OCI-LY7 (cell line): ENCODE data around the gene XIAP. TPM values are rescaled to one million over a fixed set of nuclear protein-coding genes. Genes with fewer than 3 reads are reported as not detected.
"Not testable (repeated sequence)": the region's sequence is repeated elsewhere in the genome, so short reads cannot be mapped to it uniquely, and the experiment has no call there.

Source experiments
- BruUV-seq: library from RNA; stranded (reverse); fragments of 400-500 nt; replicated peaks from 2 replicates; lab custom pipeline; 2021; lab: Mats Ljungman, UMichigan
- CTCF ChIA-PET: fragments of 300-600 bp; sonication (Branson Sonifier 250); formaldehyde crosslinking; loops from one replicate; lab custom pipeline; 2022; ENCODE audit warnings: antibody characterized with exemption; ENCODE audit not compliant: unreplicated experiment; lab: Charles Lee
- POLR2A ChIA-PET: fragments of 300-600 bp; sonication (Branson Sonifier 250); formaldehyde crosslinking; loops from one replicate; lab custom pipeline; 2022; ENCODE audit warnings: antibody characterized with exemption; lab: Charles Lee
- DNase-seq: peaks from one replicate; pipeline ENCODE4 v3.0.0-alpha.2; 2015; ENCODE audit warnings: low spot score
- H2AFZ ChIP-seq: fragments of 200-600 bp; sonication (generic), shearing (Covaris generic); 2 replicates; pipeline ENCODE4 v1.6.1; 2014; ENCODE audit warnings: mild to moderate bottlenecking, antibody characterized with exemption, low read length, moderate library complexity
- H3K27ac ChIP-seq: fragments of 200-600 bp; sonication (generic); 2 replicates; pipeline ENCODE4 v1.5.1; 2014; ENCODE audit warnings: mixed run types, low read depth, mild to moderate bottlenecking, moderate library complexity, low read length, inconsistent platforms; ENCODE audit not compliant: poor library complexity, severe bottlenecking
- H3K36me3 ChIP-seq: fragments of 200-600 bp; sonication (generic); 2 replicates; pipeline ENCODE4 v1.6.1; 2014; ENCODE audit warnings: mild to moderate bottlenecking, antibody characterized with exemption, low read length, moderate library complexity, mixed read lengths; ENCODE audit not compliant: insufficient read depth
- H3K4me1 ChIP-seq: fragments of 200-600 bp; sonication (generic); 2 replicates; pipeline ENCODE4 v1.5.1; 2014; ENCODE audit warnings: mild to moderate bottlenecking, low read length; ENCODE audit not compliant: insufficient read depth, poor library complexity, severe bottlenecking
- H3K4me2 ChIP-seq: fragments of 200-600 bp; sonication (generic); 2 replicates; pipeline ENCODE4 v1.6.1; 2014; ENCODE audit warnings: mild to moderate bottlenecking, low read length
- H3K4me3 ChIP-seq: fragments of 200-600 bp; sonication (generic); 2 replicates; pipeline ENCODE4 v1.5.1; 2014; ENCODE audit warnings: mild to moderate bottlenecking, low read depth, low read length; ENCODE audit not compliant: poor library complexity, severe bottlenecking
- H3K79me2 ChIP-seq: fragments of 200-600 bp; sonication (generic); 2 replicates; pipeline ENCODE4 v1.6.1; 2016; ENCODE audit warnings: low read depth, mild to moderate bottlenecking, low read length, moderate library complexity, mixed read lengths; ENCODE audit not compliant: insufficient read depth
- H3K9me2 ChIP-seq: fragments of 200-600 bp; sonication (generic); 2 replicates; pipeline ENCODE4 v1.6.1; 2016; ENCODE audit warnings: mild to moderate bottlenecking, low read length, mixed read lengths; ENCODE audit not compliant: insufficient read depth
- H3K9me3 ChIP-seq: fragments of 200-600 bp; sonication (generic); 2 replicates; pipeline ENCODE4 v1.6.1; 2014; ENCODE audit warnings: mild to moderate bottlenecking, mixed run types, low read length, mixed read lengths
- H4K20me1 ChIP-seq: fragments of 200-600 bp; sonication (generic); 2 replicates; pipeline ENCODE4 v1.6.1; 2014; ENCODE audit warnings: mild to moderate bottlenecking, antibody characterized with exemption, low read length, moderate library complexity, mixed read lengths; ENCODE audit not compliant: insufficient read depth
- EZH2phosphoT487 ChIP-seq: fragments of 200-600 bp; sonication (generic); IDR thresholded peaks from 2 replicates; pipeline ENCODE4 v1.6.1; 2018; ENCODE audit warnings: low read depth, borderline replicate concordance, mild to moderate bottlenecking, mixed run types, antibody characterized with exemption, low read length, moderate library complexity, mixed read lengths
- intact Hi-C: fragments of 100-400 bp; cut with micrococcal nuclease; formaldehyde crosslinking; loops from one replicate; pipeline ENCODE4 v1.10.0; 2022; ENCODE audit not compliant: unreplicated experiment
- total RNA-seq, 2 experiments: library from RNA; depleted of rRNA in 1 of 2; stranded (reverse); fragments of >200 nt in 1 of 2; shearing (Covaris generic) in 1 of 2; gene quantifications; 2 replicates each; pipeline ENCODE4 v1.2.3, GENCODE V29; 2014 to 2022
- TF ChIP-seq, protein P1 (sequence below): fragments of 200-600 bp; sonication (generic); conservative IDR thresholded peaks from 2 replicates; pipeline ENCODE4 v1.5.1; 2014; ENCODE audit warnings: mild to moderate bottlenecking, antibody characterized with exemption, low read length, moderate library complexity, mixed read lengths

Gene XIAP
- total RNA-seq, 2 experiments from 2014 or later = 20.2 to 28.7 TPM

- Histone ChIP-seq H3K4me1 (no peaks in the 10 kb centered on the region), H3K79me2 (no peaks in the 10 kb centered on the region), H3K27ac (no peak overlapping the region), H3K9me3 (no peaks in the 10 kb centered on the region), H3K4me3 (no peak overlapping the region), H3K4me2 (no peak overlapping the region), H3K9me2 (no peaks in the 10 kb centered on the region), H3K36me3 (no peaks in the 10 kb centered on the region), H2AFZ (no peak overlapping the region), H4K20me1 (no peaks in the 10 kb centered on the region)
- intact Hi-C loops = no loop called here
- DNase-seq = no peak
- ChIA-PET CTCF (no interaction called here), POLR2A (interaction anchor here (0.7 kb wide), 1 partner anchor 179 kb away, joined by 3 read pairs; no protein-coding TSS in a partner anchor)
- BruUV-seq = no TSS peak
- TF ChIP-seq EZH2phosphoT487 = no peak
- TF ChIP-seq, protein P1, sequence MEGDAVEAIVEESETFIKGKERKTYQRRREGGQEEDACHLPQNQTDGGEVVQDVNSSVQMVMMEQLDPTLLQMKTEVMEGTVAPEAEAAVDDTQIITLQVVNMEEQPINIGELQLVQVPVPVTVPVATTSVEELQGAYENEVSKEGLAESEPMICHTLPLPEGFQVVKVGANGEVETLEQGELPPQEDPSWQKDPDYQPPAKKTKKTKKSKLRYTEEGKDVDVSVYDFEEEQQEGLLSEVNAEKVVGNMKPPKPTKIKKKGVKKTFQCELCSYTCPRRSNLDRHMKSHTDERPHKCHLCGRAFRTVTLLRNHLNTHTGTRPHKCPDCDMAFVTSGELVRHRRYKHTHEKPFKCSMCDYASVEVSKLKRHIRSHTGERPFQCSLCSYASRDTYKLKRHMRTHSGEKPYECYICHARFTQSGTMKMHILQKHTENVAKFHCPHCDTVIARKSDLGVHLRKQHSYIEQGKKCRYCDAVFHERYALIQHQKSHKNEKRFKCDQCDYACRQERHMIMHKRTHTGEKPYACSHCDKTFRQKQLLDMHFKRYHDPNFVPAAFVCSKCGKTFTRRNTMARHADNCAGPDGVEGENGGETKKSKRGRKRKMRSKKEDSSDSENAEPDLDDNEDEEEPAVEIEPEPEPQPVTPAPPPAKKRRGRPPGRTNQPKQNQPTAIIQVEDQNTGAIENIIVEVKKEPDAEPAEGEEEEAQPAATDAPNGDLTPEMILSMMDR = no peak
Measured at GRCh38 chrX:123923211-123923610, 63.4 kb downstream of the XIAP start.

GRCh38 chrX:123924186-123924585 is 64.3 kb downstream of the XIAP start:
- ChIA-PET CTCF (no interaction called here), POLR2A (interaction anchor here (0.6 to 0.7 kb wide), 2 partner anchors 59 to 178 kb away, joined by 3 to 5 read pairs; no protein-coding TSS in a partner anchor)
- intact Hi-C loops = no loop called here
- no peaks in the 10 kb centered on the region for H3K36me3 ChIP-seq
- H2AFZ ChIP-seq = no peak overlapping the region
- H3K9me2 ChIP-seq = no peaks in the 10 kb centered on the region
- no peak for DNase-seq
- no peaks in the 10 kb centered on the region for H3K79me2 ChIP-seq
- no TSS peak for BruUV-seq
- H4K20me1 ChIP-seq = no peaks in the 10 kb centered on the region
- TF ChIP-seq EZH2phosphoT487 = no peak
- TF ChIP-seq, protein P1 = no peak
- no peak overlapping the region for H3K27ac ChIP-seq
- H3K4me1 ChIP-seq = no peaks in the 10 kb centered on the region
- H3K4me2 ChIP-seq = no peak overlapping the region
- no peak overlapping the region for H3K4me3 ChIP-seq
- H3K9me3 ChIP-seq = no peaks in the 10 kb centered on the region

DNA sequence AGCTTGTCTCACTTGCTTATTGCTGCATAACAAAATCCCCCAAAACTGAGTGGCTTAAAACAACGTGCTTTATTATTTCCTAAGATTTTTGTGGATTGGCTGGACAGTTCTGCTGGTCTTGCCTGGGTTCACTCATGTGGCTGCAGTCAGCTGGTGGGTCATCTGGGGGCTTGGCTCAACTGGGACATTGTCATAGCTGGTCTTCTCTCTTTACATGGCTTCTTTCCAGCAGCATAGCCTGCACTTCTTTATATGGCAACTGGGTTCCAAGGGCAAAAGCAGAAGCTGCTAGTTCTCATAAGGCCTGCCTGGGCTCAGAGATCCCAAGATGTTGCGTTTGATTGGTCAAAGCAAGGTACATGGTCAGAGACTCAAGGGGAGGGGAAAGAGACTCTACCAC is 68.0 kb downstream of the XIAP start:
- Histone ChIP-seq H3K27ac (no peak overlapping the region), H3K36me3 (no peaks in the 10 kb centered on the region), H3K4me3 (no peak overlapping the region), H3K9me2 (no peaks in the 10 kb centered on the region), H2AFZ (no peak overlapping the region), H3K4me2 (no peak overlapping the region), H3K79me2 (no peaks in the 10 kb centered on the region), H4K20me1 (no peaks in the 10 kb centered on the region), H3K9me3 (no peaks in the 10 kb centered on the region), H3K4me1 (no peaks in the 10 kb centered on the region)
- intact Hi-C loops = no loop called here
- BruUV-seq = no TSS peak
- DNase-seq = no peak
- ChIA-PET POLR2A (no interaction called here), CTCF (no interaction called here)
- TF ChIP-seq, protein P1 = no peak
- TF ChIP-seq EZH2phosphoT487 = no peak

GRCh38 chrX:123932055-123932454 is 72.2 kb downstream of the XIAP start:
- H3K9me2 ChIP-seq, CTCF ChIA-PET, DNase-seq, BruUV-seq, H3K27ac ChIP-seq, H3K36me3 ChIP-seq, H4K20me1 ChIP-seq, H3K4me2 ChIP-seq, H2AFZ ChIP-seq, H3K4me3 ChIP-seq, POLR2A ChIA-PET, intact Hi-C loops, H3K79me2 ChIP-seq, H3K4me1 ChIP-seq, H3K9me3 ChIP-seq: not testable (repeated sequence)
